Fibroblast of pulmonary artery (primary cell): Measurements from ENCODE around the gene PRCC.

ENCODE experiments used
- DNase-seq: peaks from one replicate; pipeline ENCODE4 v3.0.0-alpha.2; 2010; ENCODE audit warnings: low read depth
- H3K4me3 ChIP-seq: replicated peaks from 2 replicates; pipeline ENCODE4 v1.5.1; 2011; ENCODE audit warnings: low read depth, mild to moderate bottlenecking, control low read depth, low read length, moderate library complexity
- TF ChIP-seq, protein P1 (sequence below): IDR thresholded peaks from 2 replicates; pipeline ENCODE4 v1.5.1; 2011; ENCODE audit warnings: mild to moderate bottlenecking, control low read depth, low read length, inconsistent platforms; ENCODE audit errors: missing control alignments

Gene PRCC

DNA sequence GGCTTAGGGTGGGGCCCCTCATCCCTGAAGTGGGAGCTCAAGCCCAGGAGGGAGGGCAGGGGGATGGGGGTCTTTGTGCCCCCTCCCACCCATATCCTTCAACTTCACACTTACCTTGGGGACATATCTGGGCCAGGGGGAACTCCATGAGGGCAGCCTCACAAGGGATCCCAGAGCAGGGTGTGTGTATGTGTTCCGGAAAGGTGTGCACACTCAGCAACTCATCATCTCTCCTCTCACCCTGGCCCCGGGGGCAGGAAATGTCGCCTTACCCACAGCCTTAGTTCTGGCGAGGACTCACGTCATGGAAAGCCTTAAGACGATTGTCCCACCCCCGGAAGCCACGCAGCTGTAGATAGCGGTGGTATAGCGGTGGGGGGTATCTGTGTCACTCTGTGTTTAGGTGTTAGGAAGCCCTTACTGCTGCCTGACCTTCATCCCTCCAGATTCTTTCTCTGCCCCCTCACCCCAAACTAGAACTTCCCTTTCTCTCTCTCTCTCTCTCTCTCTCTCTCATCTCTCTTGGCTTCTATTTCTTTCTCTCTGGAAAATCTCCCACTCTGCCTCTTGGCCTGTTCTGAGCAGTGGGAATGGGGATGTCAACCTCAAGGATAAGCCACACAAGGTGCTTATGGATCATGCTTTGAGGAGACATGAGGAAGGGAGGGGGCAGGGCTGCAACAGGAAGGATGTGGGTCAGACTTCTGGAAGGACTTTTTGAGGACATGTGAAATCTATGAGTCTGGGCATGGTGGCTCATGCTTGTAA lies 49.4 kb downstream of the PRCC start, which contains the start of gene SH2D2A:
Gene SH2D2A (minus strand): TSS at position 288 of the 768 bp plus-strand sequence. CDS start 140 bp downstream, at position 148.
- H3K4me3 ChIP-seq = no peak within 1 kb of the TSS
- peak; percentile 66 for DNase-seq
- TF ChIP-seq, protein P1, sequence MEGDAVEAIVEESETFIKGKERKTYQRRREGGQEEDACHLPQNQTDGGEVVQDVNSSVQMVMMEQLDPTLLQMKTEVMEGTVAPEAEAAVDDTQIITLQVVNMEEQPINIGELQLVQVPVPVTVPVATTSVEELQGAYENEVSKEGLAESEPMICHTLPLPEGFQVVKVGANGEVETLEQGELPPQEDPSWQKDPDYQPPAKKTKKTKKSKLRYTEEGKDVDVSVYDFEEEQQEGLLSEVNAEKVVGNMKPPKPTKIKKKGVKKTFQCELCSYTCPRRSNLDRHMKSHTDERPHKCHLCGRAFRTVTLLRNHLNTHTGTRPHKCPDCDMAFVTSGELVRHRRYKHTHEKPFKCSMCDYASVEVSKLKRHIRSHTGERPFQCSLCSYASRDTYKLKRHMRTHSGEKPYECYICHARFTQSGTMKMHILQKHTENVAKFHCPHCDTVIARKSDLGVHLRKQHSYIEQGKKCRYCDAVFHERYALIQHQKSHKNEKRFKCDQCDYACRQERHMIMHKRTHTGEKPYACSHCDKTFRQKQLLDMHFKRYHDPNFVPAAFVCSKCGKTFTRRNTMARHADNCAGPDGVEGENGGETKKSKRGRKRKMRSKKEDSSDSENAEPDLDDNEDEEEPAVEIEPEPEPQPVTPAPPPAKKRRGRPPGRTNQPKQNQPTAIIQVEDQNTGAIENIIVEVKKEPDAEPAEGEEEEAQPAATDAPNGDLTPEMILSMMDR = no peak

- TF ChIP-seq, protein P1 = no peak
- H3K4me3 ChIP-seq = no peak overlapping the region
- DNase-seq = peak; percentile 36
Measured at GRCh38 chr1:156821801-156822200, 54.5 kb downstream of the PRCC start.

DNA sequence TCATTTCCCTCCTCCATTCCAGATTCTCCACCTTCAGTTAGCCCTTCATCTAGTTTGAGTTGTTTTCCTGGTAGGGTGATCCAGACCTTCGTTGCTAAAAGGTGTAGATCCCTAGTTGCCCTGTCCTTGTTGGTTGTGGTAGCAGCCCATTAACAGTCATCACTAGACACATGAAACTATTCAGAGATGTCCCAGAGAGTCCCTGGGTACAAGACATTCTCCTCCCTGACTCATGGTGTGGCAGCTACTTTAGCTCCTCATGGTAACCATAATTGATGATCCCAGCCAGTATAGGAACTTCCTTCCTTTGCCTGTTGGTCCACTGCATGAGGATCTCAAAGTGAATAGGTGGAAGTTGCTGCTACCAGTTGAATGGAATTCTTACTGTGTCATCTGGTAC lies 55.3 kb downstream of the PRCC start:
- no peak overlapping the region for H3K4me3 ChIP-seq
- TF ChIP-seq, protein P1 = no peak
- DNase-seq = no peak

GRCh38 chr1:156823210-156823790 lies 56.0 kb downstream of the PRCC start:
- no peak for DNase-seq
- TF ChIP-seq, protein P1 = no peak

GRCh38 chr1:156826630-156827029 lies 59.3 kb downstream of the PRCC start:
- DNase-seq = peak; percentile 33
- TF ChIP-seq, protein P1 = no peak
- H3K4me3 ChIP-seq = no peak overlapping the region

More at GRCh38 chr1:156823210-156823790, 56.0 kb downstream of the PRCC start:
- H3K4me3 ChIP-seq = no peak overlapping the region

DNA sequence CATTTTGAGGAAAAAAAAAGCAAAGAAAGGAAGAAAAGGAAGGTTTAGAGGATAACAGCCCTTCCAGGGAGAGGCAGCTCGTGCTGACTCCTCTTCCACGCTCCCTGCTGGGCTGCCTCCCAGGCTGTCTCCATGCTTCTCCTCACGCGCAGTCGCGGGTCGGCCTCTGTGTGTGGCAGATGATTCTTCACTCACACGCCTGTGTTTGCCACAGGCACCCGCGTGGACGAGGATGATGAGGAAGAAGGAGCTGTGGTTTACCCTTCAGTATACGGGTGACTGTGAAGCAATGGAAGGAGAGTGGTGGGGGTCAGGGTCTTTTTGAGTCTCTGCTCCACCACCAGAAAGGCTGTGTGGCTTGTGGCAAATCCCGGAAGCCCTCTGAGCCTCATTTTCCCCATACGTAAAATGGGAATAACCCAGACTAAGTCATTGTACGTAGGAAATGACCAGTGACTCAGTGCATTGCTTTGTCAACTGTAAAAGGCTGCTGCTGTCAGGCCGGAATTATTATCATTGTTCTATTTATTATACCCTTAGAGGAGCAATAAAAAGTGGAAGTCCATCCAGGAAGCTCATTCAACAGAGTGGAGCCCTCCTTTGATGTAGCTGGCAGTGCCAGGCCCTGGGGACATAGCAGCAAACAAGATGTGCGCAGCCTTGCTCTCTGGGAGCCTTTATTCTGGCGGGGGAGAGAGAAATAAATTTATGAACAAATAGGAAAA lies 61.2 kb downstream of the PRCC start:
- no peak overlapping the region for H3K4me3 ChIP-seq
- no peak for DNase-seq
- TF ChIP-seq, protein P1 = no peak
